HepG2 (cell line): ENCODE measurements around the gene HENMT1. TPM values are rescaled to one million over a fixed set of nuclear protein-coding genes. Genes with fewer than 3 reads are reported as not detected.

Experiments used
- CEBPB ChIP-seq: IDR thresholded peaks from 2 replicates; pipeline ENCODE4 v1.6.1; 2011; ENCODE audit warnings: low read depth, low read length, improper control_type of control experiment, borderline replicate concordance
- GABPB1 ChIP-seq: IDR thresholded peaks from 2 replicates; pipeline ENCODE4 v1.6.1; 2016; ENCODE audit warnings: mild to moderate bottlenecking, missing genetic modification reagents, moderate library complexity, missing compliant biosample characterization
- GTF2F1 ChIP-seq: fragments of 150-350 bp; IDR thresholded peaks from 2 replicates; pipeline ENCODE4 v1.6.1; 2014; ENCODE audit warnings: low read length
- MAFG ChIP-seq: sonication (generic); formaldehyde crosslinking; IDR thresholded peaks from 2 replicates; pipeline ENCODE4 v1.5.1; 2020; ENCODE audit warnings: mild to moderate bottlenecking, missing genetic modification reagents
- MAZ ChIP-seq, 2 experiments: sonication (generic) in 1 of 2; formaldehyde crosslinking in 1 of 2; IDR thresholded peaks; 2 replicates each; pipeline versions ENCODE4 v1.5.0 to v1.6.1; 2012 to 2020; ENCODE audit warnings: low read depth in 2 of 2, mild to moderate bottlenecking in 2 of 2, borderline replicate concordance in 1 of 2, improper control_type of control experiment in 1 of 2, low read length in 1 of 2, missing genetic modification reagents in 1 of 2, moderate library complexity in 1 of 2
- MEIS1 ChIP-seq: sonication (generic); formaldehyde crosslinking; IDR thresholded peaks from 2 replicates; pipeline ENCODE4 v1.9.0; 2021; ENCODE audit warnings: mild to moderate bottlenecking, missing genetic modification reagents, moderate library complexity, borderline replicate concordance
- MLX ChIP-seq: IDR thresholded peaks from 2 replicates; pipeline ENCODE4 v1.6.1; 2016
- USF2 ChIP-seq, 2 experiments: sonication (generic) in 1 of 2; formaldehyde crosslinking in 1 of 2; IDR thresholded peaks; 2 replicates each; pipeline versions ENCODE4 v1.5.1 to v1.6.1; 2011 to 2020; ENCODE audit warnings: borderline replicate concordance in 1 of 2, low read depth in 1 of 2, low read length in 1 of 2, mild to moderate bottlenecking in 1 of 2, missing genetic modification reagents in 1 of 2, moderate library complexity in 1 of 2
- ZKSCAN8 ChIP-seq: IDR thresholded peaks from 2 replicates; pipeline ENCODE4 v1.6.1; 2016; ENCODE audit warnings: borderline replicate concordance, missing genetic modification reagents, missing compliant biosample characterization
- ZMYM4 ChIP-seq: sonication (generic); formaldehyde crosslinking; IDR thresholded peaks from 2 replicates; pipeline ENCODE4 v1.8.1; 2023; ENCODE audit warnings: mild to moderate bottlenecking, missing genetic modification reagents
- ZNF207 ChIP-seq: fragments of 450-650 bp; IDR thresholded peaks from 2 replicates; pipeline ENCODE4 v1.6.1; 2016; ENCODE audit warnings: antibody characterized with exemption, borderline replicate concordance
- ZNF335 ChIP-seq: sonication (generic); formaldehyde crosslinking; IDR thresholded peaks from 2 replicates; pipeline ENCODE4 v1.4.0; 2020; ENCODE audit warnings: missing genetic modification reagents
- polyA plus RNA-seq, 8 experiments: library from polyadenylated mRNA; depleted of rRNA in 3 of 8; stranded (reverse) in 7 of 8; unstranded in 1 of 8; fragments of >200 nt; fragmentation: Illumina TruSeq in 4 of 8; extraction: Trizol in 4 of 8; gene quantifications; 2 replicates each; pipeline versions ENCODE4 v1.2.1 to v1.2.3, GENCODE V29; 2011 to 2016; ENCODE audit warnings: low read depth in 4 of 8, missing spikeins in 1 of 8, mixed read lengths in 1 of 8; ENCODE audit not compliant: insufficient read depth in 1 of 8
- total RNA-seq, 5 experiments: library from RNA; depleted of rRNA; stranded (reverse); fragments of >200 nt; fragmentation: Illumina TruSeq; extraction: Trizol; gene quantifications; 2 replicates each; pipeline ENCODE4 v1.2.3, GENCODE V29; 2016; ENCODE audit warnings: low read depth in 1 of 5
- TF ChIP-seq, protein P1 (sequence below): sonication (generic); formaldehyde crosslinking; IDR thresholded peaks from 2 replicates; pipeline ENCODE4 v1.4.0; 2020; ENCODE audit warnings: missing genetic modification reagents
- TF ChIP-seq, protein P2 (sequence below), 2 experiments: sonication (generic) in 1 of 2; formaldehyde crosslinking in 1 of 2; IDR thresholded peaks; 2 replicates each; pipeline versions ENCODE4 v1.4.0 to v1.6.1; 2016 to 2020; ENCODE audit warnings: borderline replicate concordance in 1 of 2, low read depth in 1 of 2, mild to moderate bottlenecking in 1 of 2, missing genetic modification reagents in 1 of 2

The HENMT1 gene
- total and polyA plus RNA-seq, 2 of the 13 experiments (the other 11 are each of a cell fraction or from before 2014, with no cell fraction given): not detected

- TF ChIP-seq, protein P1, sequence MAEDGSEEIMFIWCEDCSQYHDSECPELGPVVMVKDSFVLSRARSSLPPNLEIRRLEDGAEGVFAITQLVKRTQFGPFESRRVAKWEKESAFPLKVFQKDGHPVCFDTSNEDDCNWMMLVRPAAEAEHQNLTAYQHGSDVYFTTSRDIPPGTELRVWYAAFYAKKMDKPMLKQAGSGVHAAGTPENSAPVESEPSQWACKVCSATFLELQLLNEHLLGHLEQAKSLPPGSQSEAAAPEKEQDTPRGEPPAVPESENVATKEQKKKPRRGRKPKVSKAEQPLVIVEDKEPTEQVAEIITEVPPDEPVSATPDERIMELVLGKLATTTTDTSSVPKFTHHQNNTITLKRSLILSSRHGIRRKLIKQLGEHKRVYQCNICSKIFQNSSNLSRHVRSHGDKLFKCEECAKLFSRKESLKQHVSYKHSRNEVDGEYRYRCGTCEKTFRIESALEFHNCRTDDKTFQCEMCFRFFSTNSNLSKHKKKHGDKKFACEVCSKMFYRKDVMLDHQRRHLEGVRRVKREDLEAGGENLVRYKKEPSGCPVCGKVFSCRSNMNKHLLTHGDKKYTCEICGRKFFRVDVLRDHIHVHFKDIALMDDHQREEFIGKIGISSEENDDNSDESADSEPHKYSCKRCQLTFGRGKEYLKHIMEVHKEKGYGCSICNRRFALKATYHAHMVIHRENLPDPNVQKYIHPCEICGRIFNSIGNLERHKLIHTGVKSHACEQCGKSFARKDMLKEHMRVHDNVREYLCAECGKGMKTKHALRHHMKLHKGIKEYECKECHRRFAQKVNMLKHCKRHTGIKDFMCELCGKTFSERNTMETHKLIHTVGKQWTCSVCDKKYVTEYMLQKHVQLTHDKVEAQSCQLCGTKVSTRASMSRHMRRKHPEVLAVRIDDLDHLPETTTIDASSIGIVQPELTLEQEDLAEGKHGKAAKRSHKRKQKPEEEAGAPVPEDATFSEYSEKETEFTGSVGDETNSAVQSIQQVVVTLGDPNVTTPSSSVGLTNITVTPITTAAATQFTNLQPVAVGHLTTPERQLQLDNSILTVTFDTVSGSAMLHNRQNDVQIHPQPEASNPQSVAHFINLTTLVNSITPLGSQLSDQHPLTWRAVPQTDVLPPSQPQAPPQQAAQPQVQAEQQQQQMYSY (CRISPR knock-in tag): no peak
- peak; percentile 66 for TF ChIP-seq ZMYM4 (CRISPR knock-in tag)
- TF ChIP-seq MEIS1 (CRISPR knock-in tag): no peak
- TF ChIP-seq, protein P2, sequence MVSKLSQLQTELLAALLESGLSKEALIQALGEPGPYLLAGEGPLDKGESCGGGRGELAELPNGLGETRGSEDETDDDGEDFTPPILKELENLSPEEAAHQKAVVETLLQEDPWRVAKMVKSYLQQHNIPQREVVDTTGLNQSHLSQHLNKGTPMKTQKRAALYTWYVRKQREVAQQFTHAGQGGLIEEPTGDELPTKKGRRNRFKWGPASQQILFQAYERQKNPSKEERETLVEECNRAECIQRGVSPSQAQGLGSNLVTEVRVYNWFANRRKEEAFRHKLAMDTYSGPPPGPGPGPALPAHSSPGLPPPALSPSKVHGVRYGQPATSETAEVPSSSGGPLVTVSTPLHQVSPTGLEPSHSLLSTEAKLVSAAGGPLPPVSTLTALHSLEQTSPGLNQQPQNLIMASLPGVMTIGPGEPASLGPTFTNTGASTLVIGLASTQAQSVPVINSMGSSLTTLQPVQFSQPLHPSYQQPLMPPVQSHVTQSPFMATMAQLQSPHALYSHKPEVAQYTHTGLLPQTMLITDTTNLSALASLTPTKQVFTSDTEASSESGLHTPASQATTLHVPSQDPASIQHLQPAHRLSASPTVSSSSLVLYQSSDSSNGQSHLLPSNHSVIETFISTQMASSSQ (IDR thresholded peaks at IDR 0.05; ENCODE audit: low read depth): 0 out of 2 replicates have a peak, but pooled peaks have one; percentile 22
- TF ChIP-seq, protein P2 (CRISPR knock-in tag; IDR thresholded peaks at IDR 0.05; ENCODE audit: borderline replicate concordance): no peak
- no peak for TF ChIP-seq MAZ (IDR thresholded peaks at IDR 0.05; ENCODE audit: borderline replicate concordance, low read depth, low read length)
- TF ChIP-seq MAZ (CRISPR knock-in tag; IDR thresholded peaks at IDR 0.05; ENCODE audit: low read depth): peak; percentile 63; the same call in 1 of the 2 replicates
- no peak for TF ChIP-seq ZNF207
- TF ChIP-seq CEBPB: peak; percentile 99
- TF ChIP-seq ZKSCAN8 (CRISPR knock-in tag): 0 out of 2 replicates have a peak, but pooled peaks have one; percentile 47
- TF ChIP-seq GABPB1 (CRISPR knock-in tag): peak; percentile 83
- peak; percentile 59; the same call in 1 of the 2 replicates for TF ChIP-seq MLX (CRISPR knock-in tag)
- TF ChIP-seq USF2 (IDR thresholded peaks at IDR 0.05; ENCODE audit: low read depth, low read length): no peak
- 0 out of 2 replicates have a peak, but pooled peaks have one; percentile 16 for TF ChIP-seq USF2 (CRISPR knock-in tag; IDR thresholded peaks at IDR 0.05; ENCODE audit: borderline replicate concordance)
- no peak for TF ChIP-seq MAFG
- no peak for TF ChIP-seq GTF2F1
- 0 out of 2 replicates have a peak, but pooled peaks have one; percentile 42 for TF ChIP-seq ZNF335
Measured at GRCh38 chr1:108646648-108647269, 14.1 kb downstream of the HENMT1 start (continued).
